UCSD-AML1 (cell line): ENCODE data around the gene RBM20.

Experiments used
- DNase-seq: peaks from one replicate; lab custom pipeline; 2025; ENCODE audit not compliant: unreplicated experiment; lab: John Stamatoyannopoulos, UW

Gene RBM20

DNA sequence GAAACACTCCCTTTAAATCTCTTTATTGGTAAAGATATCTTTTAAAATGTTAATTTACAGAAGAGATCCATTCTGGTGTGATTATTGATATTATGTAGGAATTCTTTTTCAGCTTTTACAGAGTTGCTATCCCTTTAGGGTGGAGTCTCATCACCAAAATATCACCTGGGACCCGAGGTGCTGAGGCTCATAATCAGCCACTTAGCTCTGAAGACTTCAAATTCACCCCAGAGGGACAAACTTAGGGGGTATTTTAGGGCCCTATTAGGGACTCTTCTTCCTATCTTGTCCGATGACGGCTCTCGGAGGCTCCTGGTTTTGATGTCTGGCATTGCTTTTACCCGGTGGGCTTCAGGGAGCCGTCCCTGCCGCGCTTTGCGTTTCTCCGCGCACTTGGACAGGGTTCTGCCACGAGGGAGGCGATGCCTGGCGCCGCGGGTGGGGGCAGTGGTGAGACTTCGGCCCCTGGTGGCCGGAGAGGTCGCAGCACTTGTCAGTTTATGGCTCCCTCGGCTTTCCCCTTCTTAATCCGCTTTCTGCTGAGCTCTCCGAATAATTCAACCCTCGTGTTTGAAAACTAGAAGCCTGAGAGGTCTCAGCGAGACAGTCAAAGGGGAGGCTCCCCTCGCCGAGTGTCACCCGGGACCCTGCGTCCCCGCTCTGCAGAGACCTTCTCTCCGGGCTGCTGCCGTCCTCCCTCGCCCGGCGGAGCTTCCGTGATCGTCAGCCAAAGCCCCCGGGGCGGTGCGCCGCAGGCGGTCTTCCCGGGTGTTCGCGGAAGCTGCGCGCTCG is 27.8 kb downstream of the RBM20 start:
- DNase-seq: peak; percentile 86

DNA sequence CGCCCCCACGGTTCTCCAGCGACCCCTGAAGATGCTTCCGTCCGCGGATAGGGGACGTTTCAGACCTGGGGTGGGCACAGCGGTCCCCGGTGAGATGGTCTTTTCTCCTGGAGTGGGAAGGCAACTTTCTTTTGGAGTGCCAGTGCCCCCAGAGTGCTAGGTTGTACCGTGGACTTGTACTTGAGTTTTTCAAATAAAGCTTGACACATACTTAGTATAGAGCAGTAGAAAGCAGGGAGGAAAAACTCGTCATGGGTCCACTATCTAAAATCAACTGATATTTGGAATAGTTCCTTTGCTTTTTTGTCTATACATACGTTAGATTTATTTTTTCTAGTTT is 28.4 kb downstream of the RBM20 start:
- DNase-seq: no peak

DNA sequence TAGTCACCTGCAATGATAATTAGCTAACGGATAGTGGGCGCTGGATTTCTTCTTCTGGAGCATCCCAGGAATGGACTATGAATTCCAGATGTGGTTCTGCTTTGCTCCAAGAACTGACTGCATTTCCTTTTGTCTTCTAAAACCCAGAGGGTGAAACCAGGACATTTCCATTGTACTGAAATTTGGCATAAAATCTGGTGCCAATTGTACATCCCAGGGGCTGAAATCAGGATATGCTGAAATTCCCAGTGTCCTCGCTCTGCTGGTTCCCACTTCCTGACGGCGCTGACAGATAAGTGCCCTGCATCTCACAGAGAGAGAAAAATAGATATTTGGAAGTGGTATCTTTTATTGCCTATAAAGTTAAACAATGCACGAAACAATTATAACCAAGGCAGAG is 31.9 kb downstream of the RBM20 start:
- no peak for DNase-seq

DNA sequence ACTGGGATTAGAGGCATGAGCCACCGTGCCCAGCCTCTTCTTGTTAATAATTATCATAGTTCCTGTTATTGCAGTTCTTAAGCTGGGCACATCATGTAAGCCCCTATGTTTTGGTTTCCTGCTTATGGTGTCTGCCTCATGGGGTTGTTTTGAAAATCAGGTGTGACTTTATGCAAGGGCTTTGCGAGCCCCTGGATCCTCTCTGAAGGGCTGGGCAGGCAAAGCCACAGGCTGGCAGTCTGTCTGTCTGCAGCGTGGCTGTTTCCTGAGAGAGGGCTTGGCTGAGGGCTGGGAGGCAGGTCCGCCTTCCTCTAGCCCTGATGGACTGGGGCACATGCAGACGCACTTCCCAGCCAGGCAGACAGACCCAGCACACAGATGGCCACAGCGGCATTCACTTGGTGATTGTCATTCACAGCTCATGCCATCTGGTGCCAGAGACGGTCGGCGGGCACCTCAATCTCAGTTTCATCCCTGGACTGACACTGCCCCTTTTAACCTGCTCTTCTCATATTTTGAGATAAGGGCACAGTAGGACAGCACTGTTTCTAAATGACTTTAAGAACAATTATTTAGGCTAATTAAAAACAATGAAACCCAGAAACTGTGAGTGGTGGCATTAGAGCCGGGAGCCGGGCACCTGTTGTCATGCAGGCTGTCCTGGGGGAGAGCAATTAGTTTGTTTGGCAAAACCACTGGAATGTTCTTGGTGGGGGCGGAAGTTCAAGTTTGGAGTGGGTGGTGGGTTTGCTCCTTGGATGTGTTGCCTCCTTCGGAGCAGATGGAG is 35.5 kb downstream of the RBM20 start:
- DNase-seq: no peak

DNA sequence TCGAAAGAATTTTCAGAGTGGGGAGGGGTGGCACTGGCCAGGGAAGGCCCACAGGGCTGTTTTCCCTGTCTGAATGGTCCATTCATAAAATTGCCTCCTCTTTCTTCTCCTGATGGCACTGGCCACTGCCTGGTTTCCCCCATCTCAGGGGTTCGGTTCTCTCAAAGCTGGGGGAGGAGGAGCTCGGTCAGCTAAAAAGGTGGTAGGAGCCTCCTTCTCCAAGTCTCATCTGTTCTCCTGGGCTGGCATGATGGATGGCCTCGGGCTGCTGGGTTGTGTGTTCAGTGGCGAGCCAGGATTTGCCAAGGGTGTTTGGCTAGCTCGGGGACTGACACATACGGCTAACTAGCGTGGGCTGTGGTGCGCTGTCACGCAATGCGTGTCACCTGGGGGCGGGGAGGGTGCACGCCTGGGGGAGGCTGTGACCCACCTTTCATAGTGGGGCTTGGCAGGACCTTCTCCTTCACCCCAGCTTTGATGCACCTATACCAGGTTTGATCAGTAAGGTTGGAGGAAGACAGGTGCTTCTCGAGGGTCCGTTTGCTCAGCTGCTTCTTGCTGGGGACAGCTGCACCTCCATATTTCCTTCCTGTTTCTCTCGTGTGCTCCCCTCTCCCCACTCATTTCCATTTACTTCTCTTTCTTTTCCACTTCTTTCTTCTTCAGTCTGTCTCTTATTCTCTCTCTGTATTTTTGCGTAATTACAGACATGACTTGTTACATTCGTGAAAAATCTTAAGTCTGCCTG is 36.3 kb downstream of the RBM20 start:
- no peak for DNase-seq

DNA sequence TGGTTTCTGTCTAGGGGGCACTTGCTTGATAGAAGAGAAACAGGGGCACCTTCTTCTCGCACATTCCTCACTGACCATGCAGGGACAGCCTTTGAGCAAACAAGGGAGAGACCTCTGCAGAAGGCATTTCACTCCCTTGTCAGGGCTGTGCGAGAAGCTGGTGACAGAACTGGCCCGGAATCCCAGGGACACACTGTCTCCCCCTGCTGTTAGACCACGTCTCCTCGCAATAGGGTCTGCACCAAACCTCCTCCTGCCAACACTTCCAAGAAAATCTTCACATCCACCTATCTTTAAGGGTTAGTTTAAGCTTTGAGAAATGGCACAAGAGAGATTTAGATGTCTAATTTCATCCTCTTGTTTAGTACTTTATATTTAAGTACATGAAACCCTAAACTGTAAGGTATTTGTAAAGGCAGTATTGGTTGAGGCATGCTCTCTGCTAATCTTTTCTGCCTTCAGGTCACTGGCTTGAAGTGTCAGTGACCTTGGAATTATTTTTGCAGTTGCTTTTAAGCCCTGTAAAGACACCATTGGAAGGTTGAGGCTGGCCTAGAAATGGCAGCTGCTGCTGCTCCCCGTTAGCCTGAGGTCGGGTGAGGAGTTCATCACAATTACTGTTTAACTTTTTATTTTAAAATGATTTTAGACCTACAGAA is 37.0 kb downstream of the RBM20 start:
- peak; percentile 39 for DNase-seq

DNA sequence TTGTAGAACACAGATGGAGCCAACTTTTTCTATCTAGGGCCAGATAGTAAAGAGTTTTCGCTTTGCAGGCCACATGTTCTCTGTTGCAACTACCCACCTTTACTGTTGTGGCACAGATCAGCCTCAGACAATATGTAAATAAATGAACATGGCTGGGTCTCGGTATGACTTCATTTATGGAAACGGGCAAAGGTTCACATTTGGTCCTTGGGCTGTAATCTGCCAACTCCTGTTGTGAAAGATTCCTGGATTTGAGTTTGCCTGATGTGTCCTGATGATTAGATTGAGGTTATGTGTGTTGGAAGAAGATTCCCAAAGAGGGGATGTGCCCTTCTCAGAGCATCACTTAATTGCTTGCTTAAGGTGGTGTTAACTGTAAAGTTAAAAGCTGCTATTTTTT is 38.2 kb downstream of the RBM20 start:
- DNase-seq: no peak

DNA sequence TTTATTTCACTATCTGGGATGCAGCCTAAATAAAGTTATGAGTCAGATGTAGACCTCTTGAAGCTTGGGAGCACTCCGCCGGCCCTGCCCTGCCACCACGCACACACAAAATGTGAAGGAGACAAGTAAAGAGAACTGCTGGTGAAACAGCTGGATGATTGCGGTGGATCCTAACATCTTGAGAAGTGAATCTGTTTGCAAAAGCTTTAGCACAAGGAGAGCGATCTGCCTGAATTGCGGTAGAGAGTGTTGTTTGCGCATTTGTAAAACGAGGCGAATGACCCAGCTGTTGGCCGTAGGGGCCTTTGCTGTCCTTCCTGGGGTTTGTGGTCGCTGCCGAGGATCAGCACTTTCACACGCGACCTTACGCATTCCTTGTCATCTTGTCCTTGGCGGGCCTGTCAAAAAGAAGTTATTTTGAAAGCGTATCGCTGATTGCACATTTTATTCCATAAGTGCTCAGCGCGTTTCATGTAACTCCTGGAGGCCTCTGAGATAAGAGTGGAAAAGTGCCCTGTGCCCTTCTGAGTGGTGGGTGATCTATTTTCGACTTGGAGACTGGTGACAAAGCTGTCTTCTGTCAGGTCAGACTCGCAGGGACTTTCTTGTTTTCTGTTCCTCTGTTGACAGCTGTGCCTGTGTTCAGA is 40.8 kb downstream of the RBM20 start:
- DNase-seq: no peak

DNA sequence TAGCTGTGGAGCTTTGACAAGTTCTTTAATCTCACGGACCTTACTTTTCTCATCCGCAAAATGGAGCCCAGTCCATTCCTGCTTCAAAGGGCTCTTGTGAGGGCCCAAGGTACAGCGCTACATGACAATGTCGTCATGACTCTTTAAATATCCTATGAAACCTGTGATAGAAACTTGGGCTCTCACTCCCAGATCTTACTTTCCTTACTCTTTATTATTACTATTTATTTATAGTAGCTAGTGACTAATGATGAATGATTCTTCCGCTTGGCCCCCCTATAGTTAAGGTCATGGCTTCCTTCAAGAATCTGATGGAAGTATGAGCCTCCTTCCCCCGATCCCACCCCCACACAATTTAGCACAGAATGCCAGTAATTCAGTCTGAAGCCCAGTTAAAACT is 41.9 kb downstream of the RBM20 start:
- DNase-seq: no peak

DNA sequence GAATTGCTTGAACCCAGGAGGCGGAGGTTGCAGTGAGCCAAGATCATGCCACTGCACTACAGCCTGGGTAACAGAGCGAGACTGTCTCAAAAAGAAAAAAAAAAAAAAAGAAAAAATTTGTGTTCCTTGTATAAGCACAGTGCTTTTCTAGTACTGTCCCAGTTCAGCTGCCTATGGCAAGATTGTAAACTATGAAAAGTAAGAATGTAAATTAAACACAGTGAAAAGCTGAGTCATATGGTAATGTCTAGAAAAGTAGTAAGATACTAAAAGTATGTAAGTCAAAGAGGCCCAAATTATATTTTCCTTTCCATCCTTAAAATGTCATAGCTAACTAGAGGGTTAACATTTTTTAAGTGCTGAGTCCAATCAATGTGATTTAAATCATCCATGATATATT is 42.8 kb downstream of the RBM20 start:
- DNase-seq: no peak

DNA sequence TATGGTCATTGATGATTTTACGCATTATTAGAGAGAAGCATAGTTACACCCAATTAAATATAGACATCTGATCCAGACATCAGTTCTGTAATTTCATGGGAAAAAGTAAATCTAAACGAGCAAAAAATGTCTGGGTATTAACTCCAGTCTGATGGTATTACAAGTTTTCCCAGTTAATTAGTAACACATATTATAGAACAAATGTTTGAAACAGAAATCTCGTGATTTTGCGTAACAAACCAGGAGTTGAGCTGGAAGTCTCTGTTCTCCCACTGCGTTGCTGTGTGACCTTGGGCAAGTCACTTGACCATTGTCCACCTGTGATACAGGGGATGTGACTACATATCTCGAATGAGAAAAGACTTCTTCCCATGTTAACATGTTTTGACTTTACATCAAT is 43.3 kb downstream of the RBM20 start:
- no peak for DNase-seq

DNA sequence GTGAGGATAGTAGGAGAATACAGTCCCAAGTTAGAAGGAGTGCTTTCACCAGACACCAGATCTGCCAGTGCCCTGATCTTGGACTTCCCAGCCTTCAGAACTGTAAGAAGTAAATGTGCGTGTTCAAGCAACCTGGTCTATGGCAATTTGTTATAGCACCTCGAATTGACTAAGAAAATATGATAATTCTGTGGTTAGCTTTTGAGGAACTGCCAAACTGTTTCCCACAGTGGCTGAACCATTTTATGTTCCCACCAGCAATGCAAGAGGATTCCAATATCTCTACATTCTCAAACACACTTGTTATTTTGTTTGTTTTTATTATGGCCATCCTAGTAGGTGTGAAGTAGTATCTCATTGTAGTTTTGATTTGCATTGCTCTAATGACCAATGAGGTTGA is 47.0 kb downstream of the RBM20 start:
- DNase-seq: no peak

DNA sequence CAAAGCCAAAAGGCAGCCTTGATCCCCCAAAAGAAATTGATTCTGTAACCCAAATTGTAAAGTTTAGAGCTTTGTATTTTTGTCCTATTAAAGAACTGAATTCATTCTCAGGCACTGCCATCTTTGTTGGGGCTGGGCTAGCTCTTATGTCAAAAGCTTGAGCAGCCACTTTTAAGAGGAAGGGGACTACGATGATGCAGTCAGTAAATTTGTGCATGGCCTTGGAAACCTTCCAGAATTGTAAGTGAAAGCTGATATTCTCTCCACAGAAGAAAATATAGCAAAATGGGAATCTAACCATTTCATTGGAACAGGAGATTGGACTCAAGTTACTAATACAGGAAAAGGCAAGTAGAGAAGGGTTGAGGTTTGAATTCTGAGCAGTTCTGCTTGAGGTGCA is 50.1 kb downstream of the RBM20 start:
- DNase-seq: no peak

DNA sequence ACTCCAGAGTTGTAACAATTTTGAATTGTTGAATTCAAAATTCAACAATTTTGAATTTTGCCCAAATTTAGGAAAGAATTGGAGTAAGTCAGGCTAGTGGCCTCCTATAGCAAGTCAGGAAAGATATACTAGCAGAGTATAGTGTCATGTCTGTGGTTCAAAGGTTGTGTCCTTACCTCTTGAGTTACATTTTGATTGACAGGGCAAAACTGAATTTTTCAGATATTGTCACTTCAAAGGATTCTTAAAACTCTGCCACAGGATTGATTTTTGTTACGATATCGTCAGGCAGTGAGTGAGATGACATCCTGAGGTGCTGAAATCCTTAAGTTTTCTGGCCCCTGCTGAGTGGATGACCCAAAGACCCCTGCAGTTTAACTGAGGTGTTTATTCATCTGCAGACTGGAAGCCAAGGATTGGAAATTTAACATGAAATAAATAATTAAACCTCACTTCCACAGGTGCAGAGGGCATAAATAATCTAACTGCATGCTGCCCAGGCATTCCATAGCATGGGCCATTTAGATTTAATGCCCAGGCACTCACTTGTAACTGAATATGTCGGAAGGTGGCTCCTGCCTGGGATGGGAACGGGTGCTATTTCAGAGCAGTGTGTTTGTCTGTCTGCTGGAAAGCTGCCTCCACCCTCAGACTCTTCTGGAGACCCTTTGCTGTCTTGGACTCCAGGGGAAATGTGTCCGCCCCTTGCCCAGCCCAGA is 50.8 kb downstream of the RBM20 start:
- no peak for DNase-seq

DNA sequence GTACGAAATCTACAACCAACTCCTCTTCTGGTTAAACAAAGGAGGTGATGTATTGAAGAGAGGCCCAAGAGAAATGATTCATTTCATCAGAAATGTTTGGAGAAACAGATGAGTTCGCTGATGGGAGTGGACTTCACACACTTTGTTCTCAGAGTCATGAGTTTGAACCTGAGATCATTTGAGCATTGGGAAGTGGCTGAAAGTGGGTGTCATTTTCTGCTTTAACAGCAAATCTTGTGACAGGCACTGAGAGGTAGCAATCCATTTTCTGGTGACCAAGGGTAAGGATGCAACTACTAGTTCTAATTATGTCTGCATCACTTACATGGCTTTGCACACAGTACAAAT is 51.4 kb downstream of the RBM20 start:
- DNase-seq: no peak

DNA sequence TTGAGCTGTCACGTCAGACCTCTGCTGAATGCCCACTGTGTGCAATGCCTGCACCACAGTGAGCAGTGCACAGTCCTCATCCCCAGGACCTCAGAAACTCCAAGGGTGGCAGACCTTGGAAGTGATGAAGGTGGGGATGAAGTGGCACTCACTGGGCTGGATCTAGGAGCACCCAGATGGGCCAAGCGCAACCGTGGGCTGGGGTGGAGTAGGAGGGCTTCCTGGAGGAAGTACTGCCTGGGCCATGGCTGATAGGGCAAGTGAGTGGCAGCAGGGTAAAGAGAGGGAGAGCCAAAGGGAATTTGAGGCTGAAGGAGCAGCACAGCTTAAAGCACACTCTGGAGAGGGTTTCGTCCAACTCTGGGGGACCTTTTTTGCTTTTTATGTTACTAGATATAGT is 52.3 kb downstream of the RBM20 start:
- no peak for DNase-seq

DNA sequence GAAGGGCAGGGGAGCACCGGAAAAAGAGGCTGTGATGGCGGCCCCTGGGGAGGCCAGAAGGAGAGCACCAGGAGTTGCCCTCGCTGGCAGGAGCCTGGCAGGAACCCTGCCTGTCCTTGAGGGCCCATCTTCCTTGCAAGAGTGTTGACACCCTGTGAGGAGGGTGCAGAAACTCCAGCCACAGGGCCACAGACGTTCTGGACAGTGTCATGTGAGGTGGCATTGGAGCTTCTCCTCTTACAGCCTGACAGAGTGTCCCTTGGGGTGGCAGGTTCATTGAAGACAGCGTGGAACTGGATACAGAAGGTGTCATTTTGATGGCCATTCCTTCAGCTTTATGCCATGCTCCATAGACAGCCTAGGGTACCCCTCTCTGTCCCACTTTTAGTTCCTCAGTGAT is 54.2 kb downstream of the RBM20 start:
- no peak for DNase-seq

DNA sequence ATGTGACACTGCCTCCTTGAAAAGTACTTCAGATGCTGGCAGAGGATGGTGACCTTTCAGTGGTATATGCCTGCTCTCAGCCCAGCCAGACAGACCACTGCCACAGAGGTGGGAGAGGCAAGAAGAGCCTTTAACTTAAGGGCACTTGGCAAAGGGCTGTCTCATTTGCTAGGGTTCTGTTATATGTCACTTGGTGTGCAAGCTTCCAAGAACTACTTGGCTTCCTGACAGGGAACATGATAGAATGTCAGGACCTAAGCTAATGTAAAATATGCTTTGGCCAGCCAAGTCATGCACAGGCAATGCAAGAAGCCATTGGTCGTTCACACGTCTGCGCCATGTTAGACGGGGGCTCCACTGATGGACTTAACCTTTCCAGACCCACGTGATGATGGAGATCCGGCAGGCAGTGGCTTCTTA is 54.7 kb downstream of the RBM20 start:
- DNase-seq: no peak

DNA sequence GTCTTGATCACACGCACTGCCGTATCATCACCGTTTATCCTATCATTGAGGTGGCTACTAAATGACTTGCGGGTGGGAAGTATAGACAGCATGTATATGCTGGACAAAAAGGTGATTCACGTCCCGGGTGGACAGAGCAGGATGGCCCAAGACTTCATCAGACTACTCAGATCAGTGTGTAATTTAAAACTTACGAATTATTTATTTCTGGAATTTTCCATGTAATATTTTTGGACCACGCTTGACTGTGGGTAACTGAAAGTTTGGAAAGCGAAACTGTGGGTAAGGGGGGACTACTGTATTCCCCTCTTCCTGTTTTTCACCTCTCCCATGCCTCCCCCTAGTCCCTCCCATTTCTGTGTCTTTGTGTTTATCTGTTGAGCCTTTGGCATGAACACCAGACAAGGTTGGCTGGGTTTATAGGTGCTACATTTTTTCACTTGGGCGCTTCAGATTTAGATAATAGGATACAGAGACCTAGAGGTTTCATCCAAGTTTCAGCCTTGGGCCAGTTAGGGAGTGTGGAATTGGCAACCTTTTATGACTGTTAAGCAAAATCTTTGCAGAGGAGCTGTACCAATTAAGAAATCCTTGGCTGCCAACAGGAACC is 55.8 kb downstream of the RBM20 start:
- no peak for DNase-seq
